Measurements from ENCODE around the gene GOLGA6C. TPM values are rescaled to one million over a fixed set of nuclear protein-coding genes. Genes with fewer than 3 reads are reported as not detected.

GOLGA6C gene
- 0.05 TPM in 1 of 5 replicates, not detected in the others for total RNA-seq (2022; extraction: Qiagen RNA extraction; ENCODE audit: low read depth)

GRCh38 chr15:75258034-75258433, at the start of gene GOLGA6C:
Gene GOLGA6C, plus strand, starts transcription at chr15:75258334. Its CDS starts 265 bp downstream, at chr15:75258599.

GRCh38 chr15:75282572-75282971, 24.4 kb downstream of the GOLGA6C start, which contains the start of gene GOLGA6D:
Gene GOLGA6D, plus strand, starts transcription at chr15:75282835. Its CDS starts 41 bp downstream, at chr15:75282876.

Other genes with a start within 250 kb of the GOLGA6C start
- 16.9 to 21.9 TPM (median 18.6 TPM) in 5 replicates for gene PPCDC, start 234.7 kb upstream of the GOLGA6C start, total RNA-seq (2022; extraction: Qiagen RNA extraction; ENCODE audit: low read depth)
- gene C15orf39, start 56.5 kb upstream of the GOLGA6C start, total RNA-seq (2022; extraction: Qiagen RNA extraction; ENCODE audit: low read depth), result 25.0 to 31.7 TPM (median 30.1 TPM) in 5 replicates
- gene GOLGA6D, start 24.5 kb downstream of the GOLGA6C start, total RNA-seq (2022; extraction: Qiagen RNA extraction; ENCODE audit: low read depth), result 0.05 TPM in 1 of 5 replicates, not detected in the others
- gene COMMD4, start 77.7 kb downstream of the GOLGA6C start, total RNA-seq (2022; extraction: Qiagen RNA extraction; ENCODE audit: low read depth), result 167 to 194 TPM (median 184 TPM) in 5 replicates
- 1.9 to 3.5 TPM (median 2.2 TPM) in 5 replicates for gene NEIL1, start 88.7 kb downstream of the GOLGA6C start, total RNA-seq (2022; extraction: Qiagen RNA extraction; ENCODE audit: low read depth)
- gene MAN2C1, start 110.3 kb downstream of the GOLGA6C start, total RNA-seq (2022; extraction: Qiagen RNA extraction; ENCODE audit: low read depth), result 64.3 to 95.6 TPM (median 73.4 TPM) in 5 replicates
- 25.8 to 38.2 TPM (median 33.5 TPM) in 5 replicates for gene SIN3A, start 193.4 kb downstream of the GOLGA6C start, total RNA-seq (2022; extraction: Qiagen RNA extraction; ENCODE audit: low read depth)

Data from A549 treated with CpdA at 1 μM for 4 hours (cell line).